Esophagus (tissue), 2 donors: Measurements from ENCODE around the gene MRM3. TPM values are rescaled to one million over a fixed set of nuclear protein-coding genes. Genes with fewer than 3 reads are reported as not detected.
"Not testable (repeated sequence)": the region's sequence is repeated elsewhere in the genome, so short reads cannot be mapped to it uniquely, and the experiment has no call there.

Experiments
- H3K27ac ChIP-seq, 2 donors: one replicate each; pipeline ENCODE4 v1.5.1; 2013; ENCODE audit warnings: low read depth in 2 of 2, mild to moderate bottlenecking in 2 of 2, inconsistent platforms in 1 of 2, low read length in 1 of 2, moderate library complexity in 1 of 2
- H3K27me3 ChIP-seq, 2 donors: one replicate each; pipeline ENCODE4 v1.6.1; 2013; ENCODE audit warnings: low read length in 2 of 2, control low read depth in 1 of 2, mild to moderate bottlenecking in 1 of 2; ENCODE audit not compliant: insufficient read depth in 2 of 2, control insufficient read depth in 1 of 2
- H3K36me3 ChIP-seq, 2 donors: one replicate each; pipeline ENCODE4 v1.6.1; 2013; ENCODE audit warnings: low read length in 1 of 2; ENCODE audit not compliant: control insufficient read depth in 2 of 2, insufficient read depth in 2 of 2
- H3K4me1 ChIP-seq, 2 donors: one replicate each; pipeline ENCODE4 v1.6.1; 2013; ENCODE audit warnings: low read length in 1 of 2; ENCODE audit not compliant: control insufficient read depth in 2 of 2, insufficient read depth in 2 of 2
- H3K4me3 ChIP-seq, 2 donors: one replicate each; pipeline ENCODE4 v1.5.1; 2013; ENCODE audit warnings: low read length in 2 of 2, mild to moderate bottlenecking in 2 of 2, low read depth in 1 of 2, moderate library complexity in 1 of 2
- H3K9me3 ChIP-seq, 2 donors: one replicate each; pipeline ENCODE4 v1.6.1; 2013; ENCODE audit warnings: mild to moderate bottlenecking in 2 of 2, low read depth in 1 of 2, low read length in 1 of 2, moderate library complexity in 1 of 2; ENCODE audit not compliant: control insufficient read depth in 2 of 2, insufficient read depth in 1 of 2
- WGBS, 2 donors: extraction: QIAGEN DNeasy Blood & Tissue Kit; methylation state at CpG; one replicate each; pipeline ENCODE4 v1.1.7; 2013; 5-methylcytosine and 5-hydroxymethylcytosine counted together
- polyA plus RNA-seq, 2 donors: library from polyadenylated mRNA; stranded (reverse); fragments of 200-250 nt; gene quantifications; one replicate each; pipeline ENCODE4 v1.2.3, GENCODE V29; 2013
- donor health status: healthy with polysubstance abuse.
- donor health status: Bipolar disorder and iron deficiency.

The MRM3 gene
- polyA plus RNA-seq, 2 donors = 7.6 to 14.6 TPM

DNA sequence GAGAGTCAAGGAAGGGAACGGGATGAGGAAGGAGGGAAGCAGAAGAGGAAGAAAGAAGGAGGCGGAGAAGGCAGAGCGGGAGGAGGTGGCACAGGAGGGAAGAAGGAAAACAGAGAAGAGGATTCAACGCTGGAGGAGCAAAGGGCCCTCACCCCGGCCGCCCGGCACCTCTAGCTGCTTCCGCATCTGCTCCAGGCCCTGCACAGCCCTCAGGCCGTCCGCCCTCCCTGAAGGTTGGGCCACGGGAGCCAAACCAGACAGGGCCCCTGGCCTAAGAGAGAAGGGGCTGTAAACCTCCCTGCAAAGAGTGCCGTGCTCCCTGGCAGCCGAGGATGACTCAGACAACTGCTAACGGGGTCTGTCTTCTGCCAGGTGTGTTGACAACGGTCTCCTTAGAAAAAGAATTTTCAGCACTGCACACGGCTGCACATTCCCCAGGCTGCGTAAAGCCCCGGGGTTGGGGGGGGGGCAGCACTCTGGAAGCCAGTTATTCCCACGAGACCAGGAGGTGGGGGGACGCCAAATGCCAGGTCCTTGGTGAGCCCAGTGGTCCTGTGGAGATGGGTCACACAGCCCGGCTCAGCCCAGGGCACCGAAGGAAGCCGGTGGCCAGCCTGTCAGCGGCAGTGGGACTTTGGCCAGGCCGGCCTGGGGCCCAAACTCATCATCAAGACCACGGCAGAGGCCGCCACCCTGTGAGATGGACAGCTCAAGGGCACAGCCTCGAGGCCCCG is 29.1 kb downstream of the MRM3 start:
- H3K27me3 ChIP-seq = no peaks in the 10 kb centered on the region
- H3K9me3 ChIP-seq = peaks cover 0 to 4% of the 10 kb centered on the region in 2 donors
- 82% methylated on average over 28 to 29 of the region's 29 CpGs for WGBS, 2 donors
- H3K36me3 ChIP-seq = peaks cover 0 to 25% of the 10 kb centered on the region in 2 donors
- H3K4me3 ChIP-seq = no peak overlapping the region
- H3K27ac ChIP-seq = no peak overlapping the region
- H3K4me1 ChIP-seq = no peaks in the 10 kb centered on the region

DNA sequence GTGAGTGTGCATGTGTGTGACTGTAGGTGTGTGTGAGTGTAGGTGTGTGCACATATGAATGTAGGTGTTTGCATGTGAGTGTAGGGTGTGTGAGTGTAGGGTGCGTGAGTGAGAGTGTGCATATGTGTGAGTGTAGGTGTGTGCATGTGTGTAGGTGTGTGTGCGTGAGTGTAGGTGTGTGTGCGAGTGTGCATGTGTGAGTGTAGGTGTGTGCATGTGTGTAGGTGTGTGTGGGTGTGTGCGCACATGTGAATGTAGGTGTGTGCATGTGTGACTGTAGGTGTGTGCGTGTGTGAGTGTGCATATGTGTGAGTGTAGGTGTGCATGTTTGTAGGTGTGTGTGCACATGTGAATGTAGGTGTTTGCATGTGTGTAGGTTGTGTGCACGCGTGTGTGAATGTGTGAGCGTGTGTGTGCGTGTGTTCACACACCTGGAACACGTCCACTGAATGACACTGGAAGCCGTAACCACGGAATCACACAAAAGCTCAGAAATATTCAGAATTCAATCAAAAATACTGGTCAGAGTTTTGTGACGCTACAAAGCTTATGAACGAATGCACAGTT is 30.6 kb downstream of the MRM3 start:
- Histone ChIP-seq H3K36me3 (peaks cover 0 to 21% of the 10 kb centered on the region in 2 donors), H3K27ac (no peak overlapping the region)
- WGBS, 2 donors = 91 to 95% methylated on average over 14 of the region's 14 CpGs

DNA sequence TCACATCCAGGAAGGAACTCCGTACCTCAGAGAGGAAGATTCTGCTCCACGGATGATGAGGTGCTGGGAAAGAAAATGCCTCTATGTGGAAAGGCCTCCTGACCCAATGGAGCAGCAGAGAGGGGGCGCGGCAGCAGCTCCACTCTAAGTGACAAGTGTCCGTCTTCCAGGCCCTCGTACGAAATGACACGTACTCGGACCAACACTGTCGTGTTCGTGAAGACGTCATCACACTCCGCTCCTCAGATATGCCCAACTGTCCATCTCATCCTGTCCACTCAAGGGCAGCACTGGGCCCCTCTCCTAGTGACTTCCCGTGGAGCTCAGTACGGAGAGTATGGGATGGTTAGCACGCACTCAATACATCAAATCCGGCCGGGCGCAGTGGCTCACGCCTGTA is 32.2 kb downstream of the MRM3 start:
- peaks cover 0 to 21% of the 10 kb centered on the region in 2 donors for H3K36me3 ChIP-seq
- H3K4me1 ChIP-seq = no peaks in the 10 kb centered on the region
- WGBS, 2 donors = 92 to 93% methylated on average over 20 of the region's 20 CpGs
- no peaks in the 10 kb centered on the region for H3K27me3 ChIP-seq
- no peak overlapping the region for H3K4me3 ChIP-seq
- peaks cover 0 to 4% of the 10 kb centered on the region in 2 donors for H3K9me3 ChIP-seq
- H3K27ac ChIP-seq = no peak overlapping the region

More for the DNA sequence above, 30.6 kb downstream of the MRM3 start:
- Histone ChIP-seq H3K4me1 (no peaks in the 10 kb centered on the region), H3K9me3 (peaks cover 0 to 4% of the 10 kb centered on the region in 2 donors), H3K4me3 (no peak overlapping the region), H3K27me3 (no peaks in the 10 kb centered on the region)

DNA sequence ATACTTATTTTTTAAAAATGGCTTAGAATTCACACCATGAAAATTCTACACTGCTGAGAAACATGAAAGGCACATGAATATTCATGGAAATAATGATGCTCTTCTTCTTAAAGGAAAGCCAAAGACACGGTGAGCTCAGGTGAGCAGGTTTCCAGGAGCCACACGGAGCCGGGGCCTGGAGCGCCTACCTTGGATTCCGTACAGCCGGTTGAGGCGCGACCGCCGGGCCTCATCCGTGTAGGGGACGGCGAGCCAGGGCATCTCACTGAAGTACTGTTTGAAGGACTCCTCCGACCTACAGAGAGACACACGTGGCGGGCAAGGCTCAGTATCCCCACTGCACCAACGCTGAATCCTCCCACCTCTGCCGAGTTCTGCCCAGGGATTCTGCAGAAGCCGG is 37.1 kb downstream of the MRM3 start:
- Histone ChIP-seq H3K36me3 (peaks cover 0 to 15% of the 10 kb centered on the region in 2 donors), H3K27ac (no peak overlapping the region), H3K4me1 (no peaks in the 10 kb centered on the region), H3K27me3 (no peaks in the 10 kb centered on the region), H3K9me3 (no peaks in the 10 kb centered on the region), H3K4me3 (no peak overlapping the region)
- WGBS, 2 donors = 95 to 96% methylated on average over 19 of the region's 19 CpGs

DNA sequence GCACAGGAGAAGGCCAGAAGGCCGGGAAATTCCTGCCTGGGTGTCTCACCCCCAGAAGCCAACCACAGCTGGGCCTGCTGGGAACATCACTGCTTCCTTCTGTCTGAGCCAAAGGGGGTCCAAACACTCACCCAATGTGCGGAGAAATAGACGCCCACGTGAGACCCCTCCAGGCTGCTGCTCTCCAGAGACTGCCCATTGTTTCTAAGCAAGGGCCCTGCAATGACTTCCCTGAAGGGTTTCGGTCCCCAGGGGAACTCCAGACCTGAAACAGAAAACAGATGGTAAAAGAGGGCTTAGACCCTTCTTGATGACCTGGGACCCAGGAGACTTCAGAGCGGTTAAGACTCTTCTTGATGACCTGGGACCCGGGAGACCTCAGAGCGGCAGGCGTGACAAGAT is 41.3 kb downstream of the MRM3 start:
- no peak overlapping the region for H3K27ac ChIP-seq
- peaks cover 4 to 15% of the 10 kb centered on the region in 2 donors for H3K36me3 ChIP-seq
- H3K4me3 ChIP-seq = no peak overlapping the region
- H3K27me3 ChIP-seq = no peaks in the 10 kb centered on the region
- 89 to 92% methylated on average over 9 of the region's 9 CpGs for whole genome bisulfite sequencing, 2 donors
- no peaks in the 10 kb centered on the region for H3K4me1 ChIP-seq
- no peaks in the 10 kb centered on the region for H3K9me3 ChIP-seq

DNA sequence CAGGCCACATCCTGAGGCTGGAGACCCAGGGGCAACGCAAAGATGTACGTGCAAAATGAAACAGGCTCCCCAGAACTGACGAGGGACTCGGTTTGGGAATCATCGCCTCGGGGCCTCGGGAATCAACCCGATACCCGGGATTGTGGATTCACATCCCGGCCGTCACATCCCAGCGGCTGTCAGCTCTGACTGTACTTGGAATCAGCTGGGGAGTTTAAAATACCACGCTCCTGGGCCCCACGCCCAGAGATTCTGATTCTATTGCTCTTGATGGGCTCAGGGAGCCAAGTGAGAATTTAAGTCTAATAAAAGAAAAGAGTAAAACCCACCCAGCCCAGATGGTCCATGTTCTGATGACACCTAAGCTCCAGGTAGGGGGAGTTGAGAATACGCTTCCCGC is 42.2 kb downstream of the MRM3 start:
- Histone ChIP-seq H3K27ac (no peak overlapping the region), H3K36me3 (peaks cover 4 to 15% of the 10 kb centered on the region in 2 donors), H3K4me3 (no peak overlapping the region), H3K4me1 (no peaks in the 10 kb centered on the region), H3K27me3 (no peaks in the 10 kb centered on the region), H3K9me3 (no peaks in the 10 kb centered on the region)
- WGBS, 2 donors = 90 to 94% methylated on average over 16 of the region's 16 CpGs

DNA sequence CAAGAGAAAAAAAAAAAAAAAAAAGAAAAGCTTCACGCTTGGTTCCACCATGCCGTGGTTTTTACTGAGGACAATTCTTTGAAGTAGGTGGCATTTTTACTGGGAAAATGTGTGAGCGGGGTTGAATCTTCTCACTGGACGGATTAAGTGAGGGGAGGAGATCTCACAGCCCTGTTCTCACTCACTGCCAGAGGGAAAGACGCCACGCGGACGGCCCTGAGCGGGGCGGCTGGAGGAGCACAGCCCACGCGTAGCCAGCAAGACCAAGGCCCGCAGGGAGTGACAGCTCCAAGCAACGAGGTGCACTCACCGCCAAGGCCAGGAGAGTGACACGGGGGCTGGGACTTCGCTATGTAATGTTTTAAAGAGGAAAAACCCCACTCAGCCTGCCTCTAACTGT is 43.1 kb downstream of the MRM3 start:
- Histone ChIP-seq H3K4me1 (no peaks in the 10 kb centered on the region), H3K36me3 (peaks cover 4 to 15% of the 10 kb centered on the region in 2 donors), H3K9me3 (no peaks in the 10 kb centered on the region), H3K4me3 (no peak overlapping the region), H3K27me3 (no peaks in the 10 kb centered on the region), H3K27ac (no peak overlapping the region)
- WGBS, 2 donors = 82% methylated on average over 17 of the region's 17 CpGs

DNA sequence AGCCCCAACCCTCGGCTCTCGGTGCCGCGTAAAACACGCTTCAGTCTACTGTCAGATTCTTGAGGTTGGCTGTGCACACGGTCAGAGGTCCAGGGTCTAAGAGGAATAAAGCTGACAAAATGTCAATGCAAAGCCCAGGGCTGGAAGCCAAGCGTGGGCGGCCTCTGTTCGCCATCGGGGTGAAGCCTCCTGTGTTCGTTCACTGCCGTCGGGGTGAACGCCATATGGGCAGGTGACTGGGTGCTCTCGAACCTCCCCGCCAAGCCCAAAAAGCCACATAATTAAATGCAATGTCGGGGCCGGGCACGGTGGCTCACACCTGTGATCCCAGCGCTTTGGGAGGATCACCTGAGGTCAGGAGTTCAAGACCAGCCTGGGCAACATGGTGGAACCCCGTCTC is 44.6 kb downstream of the MRM3 start:
- Histone ChIP-seq H3K4me3 (no peak overlapping the region), H3K27me3 (no peaks in the 10 kb centered on the region), H3K4me1 (no peaks in the 10 kb centered on the region)

DNA sequence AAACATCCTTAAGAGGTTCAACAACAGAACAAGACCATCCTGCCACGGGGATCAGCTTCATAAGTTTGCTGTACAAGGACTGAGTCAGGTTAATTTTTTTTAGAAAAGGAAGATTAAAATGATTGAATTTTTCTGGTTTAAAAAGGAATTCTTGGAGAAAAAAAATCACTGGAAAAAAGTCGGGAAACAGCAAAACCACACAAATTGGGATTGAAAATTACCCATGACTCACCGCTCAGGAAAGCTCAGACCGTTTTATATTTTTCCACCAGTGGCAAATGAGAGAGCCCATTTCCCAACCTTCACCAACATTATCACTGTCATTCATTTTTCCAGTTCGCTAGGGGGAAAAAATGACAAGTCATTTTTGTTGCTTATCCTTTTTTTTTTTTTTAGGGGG is 46.6 kb downstream of the MRM3 start:
- no peak overlapping the region for H3K4me3 ChIP-seq
- no peaks in the 10 kb centered on the region for H3K27me3 ChIP-seq
- H3K9me3 ChIP-seq = no peaks in the 10 kb centered on the region
- H3K27ac ChIP-seq = no peak overlapping the region
- no peaks in the 10 kb centered on the region for H3K4me1 ChIP-seq
- 82 to 86% methylated on average over 5 of the region's 5 CpGs for WGBS, 2 donors
- peaks cover 4 to 7% of the 10 kb centered on the region in 2 donors for H3K36me3 ChIP-seq

More for the DNA sequence above, 44.6 kb downstream of the MRM3 start:
- no peaks in the 10 kb centered on the region for H3K9me3 ChIP-seq
- peaks cover 4 to 13% of the 10 kb centered on the region in 2 donors for H3K36me3 ChIP-seq
- WGBS, 2 donors = 92 to 93% methylated on average over 21 of the region's 21 CpGs
- no peak overlapping the region for H3K27ac ChIP-seq

DNA sequence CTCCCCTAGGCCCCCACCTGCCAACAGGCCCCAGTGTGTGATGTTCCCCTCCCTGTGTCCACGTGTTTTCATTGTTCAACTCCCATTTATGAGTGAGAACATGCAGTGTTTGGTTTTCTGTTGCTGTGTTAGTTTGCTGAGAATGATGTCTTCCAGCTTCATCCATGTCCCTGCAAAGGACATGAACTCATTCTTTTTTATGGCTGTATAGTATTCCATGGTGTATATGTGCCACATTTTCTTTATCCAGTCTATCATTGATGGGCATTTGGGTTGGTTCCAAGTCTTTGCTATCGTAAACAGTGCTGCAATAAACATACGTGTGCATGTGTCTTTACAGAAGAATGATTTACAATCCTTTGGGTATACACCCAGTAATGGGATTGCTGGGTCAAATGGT is 47.5 kb downstream of the MRM3 start:
- not testable (repeated sequence) for H3K27me3 ChIP-seq, H3K4me1 ChIP-seq, H3K4me3 ChIP-seq, H3K9me3 ChIP-seq, H3K27ac ChIP-seq, H3K36me3 ChIP-seq
- 81 to 89% methylated on average over 3 of the region's 3 CpGs for WGBS, 2 donors
